IPS-NIHi7 (cell line): ENCODE measurements around the gene FRMD4A.
A peak's percentile ranks its signal among the peaks of the same experiment; 100 is the strongest.

Experiments used
- DNase-seq: peaks from one replicate; pipeline ENCODE4 v3.0.0; 2012; ENCODE audit warnings: mixed read lengths; ENCODE audit errors: extremely low spot score

Gene FRMD4A

DNA sequence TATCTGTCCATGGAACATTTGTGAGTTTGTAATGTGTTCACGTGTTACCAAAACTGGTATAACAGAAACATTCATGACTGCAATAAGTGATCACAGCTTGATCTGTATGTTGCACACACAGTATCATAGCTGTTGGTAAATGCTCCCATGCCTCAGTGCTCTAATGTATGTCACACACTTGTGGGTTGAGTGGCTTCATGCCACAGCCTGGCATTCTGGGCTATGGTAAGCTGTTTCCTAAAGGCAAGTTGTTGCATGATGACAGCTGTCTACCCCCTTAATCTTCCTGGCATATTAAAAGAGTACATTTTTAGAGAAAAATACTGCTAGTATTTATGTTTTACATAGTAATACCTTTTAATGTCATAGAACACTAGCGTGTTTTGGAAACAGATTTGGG, 708.8 kb downstream of the FRMD4A start:
- DNase-seq: no peak

DNA sequence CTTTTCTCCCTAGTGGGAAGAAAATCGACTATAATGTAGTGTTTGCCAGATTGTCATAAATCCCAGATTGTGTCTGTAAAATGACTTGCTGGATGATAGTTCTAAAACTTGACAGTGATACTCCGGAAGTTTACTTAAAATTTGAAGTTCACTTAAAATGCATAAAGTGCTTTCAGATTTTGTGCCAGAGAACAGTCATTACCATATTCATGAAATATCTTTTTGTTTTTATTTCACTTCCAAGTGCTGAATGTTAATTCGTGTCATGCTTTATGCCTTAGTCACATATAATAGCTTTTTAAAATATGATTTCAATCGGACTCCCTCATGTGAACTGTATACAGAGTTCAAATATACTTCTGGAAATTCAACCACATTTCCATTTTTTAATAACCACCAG, 713.6 kb downstream of the FRMD4A start:
- no peak for DNase-seq

DNA sequence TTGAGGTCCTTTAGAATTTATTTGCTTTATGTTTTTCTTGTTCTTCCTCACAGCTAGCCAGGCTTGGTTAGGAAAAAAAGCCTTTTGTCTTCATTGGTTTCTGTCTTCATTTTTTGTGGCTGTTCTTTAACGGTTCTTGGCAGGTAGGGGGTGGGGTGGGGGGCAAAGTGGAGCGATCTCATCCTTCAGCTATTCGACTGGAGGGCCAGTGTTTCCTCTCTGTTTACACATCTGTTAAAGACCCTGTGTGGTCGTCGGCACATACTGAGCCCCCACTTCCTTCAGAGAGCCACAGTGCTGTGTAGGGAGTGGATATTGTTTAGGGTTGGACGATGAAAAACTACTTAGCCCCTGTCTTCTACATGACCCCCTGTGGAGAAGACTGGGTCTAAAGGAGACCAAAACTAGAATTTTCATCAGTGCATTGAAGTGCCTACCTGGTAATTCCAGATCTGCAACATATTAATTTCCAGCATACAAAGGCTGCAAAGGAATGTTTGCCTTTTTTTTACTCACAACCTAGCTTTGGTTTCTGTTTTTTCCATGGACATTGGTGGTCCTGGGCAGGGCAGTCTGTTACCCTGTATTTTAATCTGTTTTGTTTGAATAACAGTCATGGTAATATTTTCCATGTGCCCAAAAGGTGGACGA, 714.9 kb downstream of the FRMD4A start:
- peak; percentile 65 for DNase-seq

DNA sequence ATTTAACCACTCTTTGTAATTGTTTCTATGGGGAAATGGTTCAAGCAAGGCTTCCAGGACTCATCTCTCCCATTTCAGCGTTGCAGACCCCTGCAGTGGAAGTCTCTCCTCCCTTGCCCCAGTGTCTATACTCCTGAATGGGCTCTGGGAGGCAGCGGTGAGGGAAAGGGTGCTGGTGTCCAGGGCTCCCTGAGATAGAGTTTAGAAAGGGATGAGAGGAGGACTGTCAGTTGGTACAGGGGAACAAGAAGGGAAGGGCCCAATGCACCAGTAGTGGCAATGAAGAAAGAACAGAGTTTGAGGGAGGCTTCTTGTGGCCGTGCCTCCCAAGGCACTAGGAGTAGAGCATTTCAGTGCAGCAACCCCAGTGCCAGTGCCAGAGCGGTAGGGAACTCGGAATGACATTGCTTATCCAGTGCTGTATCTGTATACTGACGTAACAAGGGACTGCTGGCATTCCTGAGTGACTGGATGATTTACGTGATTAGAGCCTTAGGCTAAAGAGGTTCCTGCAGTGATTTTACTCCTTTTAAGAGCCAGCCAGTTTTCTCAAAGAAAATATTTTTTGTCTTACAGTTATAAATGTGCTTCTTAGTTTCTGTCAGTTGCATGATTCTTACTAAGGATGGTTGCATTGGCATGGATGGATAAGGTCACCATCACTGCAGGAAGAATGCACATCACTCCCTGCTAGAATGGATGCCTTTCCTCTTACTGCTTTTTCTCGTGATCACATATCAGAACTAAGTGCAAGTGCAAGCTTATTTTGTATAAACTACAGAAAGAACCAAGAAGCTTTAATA, 716.0 kb downstream of the FRMD4A start:
- DNase-seq: peak; percentile 52

DNA sequence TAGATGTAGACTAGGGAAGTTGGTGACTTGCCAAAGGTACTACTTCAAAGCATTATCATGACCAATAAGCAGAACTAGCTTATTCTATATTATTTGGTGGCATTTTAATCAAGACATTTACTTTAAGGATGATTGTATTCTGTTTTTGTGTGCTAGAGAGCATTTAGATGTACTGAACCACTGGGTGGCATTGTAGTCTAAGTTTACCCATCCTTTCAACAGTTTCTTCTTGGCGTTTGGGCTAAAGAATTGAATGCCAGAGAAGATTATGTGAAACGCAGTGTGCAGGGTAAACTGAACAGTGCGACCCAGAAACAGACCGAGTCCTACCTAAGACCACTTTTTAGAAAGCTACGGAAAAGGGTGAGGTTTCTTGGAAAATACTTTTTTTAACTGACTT, 717.2 kb downstream of the FRMD4A start:
- DNase-seq: peak; percentile 26

DNA sequence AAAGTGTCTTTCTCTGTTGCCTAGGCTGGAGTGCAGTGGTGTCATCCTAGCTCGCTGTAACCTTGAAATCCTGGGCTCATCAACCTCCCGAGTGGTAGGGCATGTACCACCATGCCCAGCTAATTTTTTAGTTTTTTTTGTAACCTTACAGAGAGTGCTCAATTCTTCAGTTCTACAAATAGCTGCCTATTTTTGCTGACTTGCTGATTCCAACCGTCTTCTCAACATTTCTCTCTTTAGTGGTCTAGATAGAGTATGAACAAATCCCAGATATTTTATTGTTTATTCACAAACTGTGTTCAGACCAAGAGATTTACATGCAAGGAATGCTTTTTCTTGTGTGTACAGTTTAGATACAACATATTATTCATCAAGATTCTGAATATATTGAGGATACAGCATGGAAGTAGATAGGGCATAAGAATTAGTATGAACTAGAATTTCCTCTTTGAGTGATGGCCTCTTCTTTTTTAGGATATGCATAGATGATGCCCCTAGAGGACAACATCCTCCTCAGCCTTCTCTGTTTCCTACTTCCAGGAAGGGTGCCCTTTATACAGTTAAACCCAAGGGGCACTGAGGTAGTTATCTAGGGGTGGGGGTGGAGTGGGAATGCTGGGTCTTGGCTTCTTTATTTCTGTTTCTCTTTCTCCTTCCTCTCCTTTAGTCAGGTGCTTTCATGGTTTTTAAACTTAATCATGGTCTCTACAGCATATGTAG, 717.9 kb downstream of the FRMD4A start:
- DNase-seq: no peak

DNA sequence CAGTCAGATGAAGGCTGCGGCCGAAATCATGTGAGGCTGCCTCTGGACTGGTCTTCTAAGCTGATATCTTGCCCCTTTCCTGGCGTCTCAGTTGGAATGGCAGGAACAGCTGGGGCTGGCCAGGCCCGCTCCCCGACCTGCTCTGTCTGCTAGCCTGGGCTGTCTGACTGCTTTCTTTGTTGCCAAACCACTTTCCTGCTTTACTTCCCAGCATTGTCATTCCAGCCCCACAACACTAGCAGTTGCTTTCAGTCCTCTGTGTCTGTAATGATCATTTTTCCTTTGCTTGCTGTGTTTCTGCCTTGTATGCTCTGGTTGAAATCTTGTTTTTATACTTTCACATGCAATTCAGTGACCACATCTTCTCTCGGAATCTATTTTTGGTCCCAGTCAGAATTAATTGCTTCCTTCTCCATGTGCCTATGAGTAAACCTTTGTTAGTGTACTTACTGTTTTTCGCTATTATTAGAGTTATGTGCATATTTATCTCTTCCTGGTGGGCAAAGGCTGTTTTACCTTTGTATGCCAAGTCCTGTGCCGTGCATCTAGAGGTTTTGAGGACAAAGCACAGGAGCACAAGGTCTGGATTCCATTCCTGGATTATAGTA, 722.4 kb downstream of the FRMD4A start:
- DNase-seq: peak; percentile 21

DNA sequence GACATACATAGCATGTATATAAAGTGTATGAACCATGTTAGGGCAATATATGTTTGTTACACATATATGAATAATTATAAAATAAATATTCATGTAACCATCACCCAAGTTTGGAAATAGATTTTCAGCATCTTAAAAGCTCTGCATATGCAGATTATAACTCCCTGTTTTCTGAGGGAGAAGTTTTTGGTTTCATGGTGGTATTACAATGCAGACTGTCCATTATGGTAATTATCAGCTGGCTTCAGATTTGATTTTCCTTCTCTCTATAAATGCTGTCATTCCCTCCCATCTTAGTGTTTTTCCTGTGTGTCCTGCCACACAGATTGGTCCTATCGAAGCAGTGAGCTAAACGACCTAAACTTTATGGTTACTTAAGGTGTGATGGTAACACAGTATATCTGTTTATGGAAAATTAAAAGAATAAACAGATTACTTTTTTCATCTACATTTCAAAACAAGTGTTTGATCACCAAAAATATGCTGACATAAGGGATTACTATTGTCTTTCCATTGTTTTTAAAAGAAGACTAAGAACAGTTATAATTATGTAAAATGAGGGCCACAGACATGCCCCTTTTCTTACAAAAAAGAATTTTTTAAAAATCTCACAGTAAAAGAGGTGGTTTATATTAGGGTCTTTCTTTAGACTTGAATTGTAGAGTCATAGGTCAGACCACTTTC, 726.2 kb downstream of the FRMD4A start:
- no peak for DNase-seq

DNA sequence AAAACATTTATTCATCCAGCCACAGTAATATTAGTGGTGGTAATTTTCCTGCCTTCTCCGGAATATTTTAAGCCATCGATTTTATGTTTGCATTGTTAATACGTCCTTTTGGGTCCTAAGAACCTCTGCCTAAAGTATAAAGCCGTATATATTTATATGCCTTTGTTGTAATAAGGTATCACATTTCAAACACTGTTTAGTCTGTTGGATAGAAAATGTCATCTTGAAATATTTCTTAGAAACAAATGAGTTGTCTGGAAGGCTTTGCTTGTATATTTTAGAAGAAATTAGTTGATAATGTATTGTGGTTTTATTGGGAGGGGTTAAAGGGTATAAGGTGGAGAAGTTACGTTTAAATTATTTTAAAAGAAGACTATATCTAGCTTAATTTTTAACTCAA, 732.8 kb downstream of the FRMD4A start:
- DNase-seq: no peak

DNA sequence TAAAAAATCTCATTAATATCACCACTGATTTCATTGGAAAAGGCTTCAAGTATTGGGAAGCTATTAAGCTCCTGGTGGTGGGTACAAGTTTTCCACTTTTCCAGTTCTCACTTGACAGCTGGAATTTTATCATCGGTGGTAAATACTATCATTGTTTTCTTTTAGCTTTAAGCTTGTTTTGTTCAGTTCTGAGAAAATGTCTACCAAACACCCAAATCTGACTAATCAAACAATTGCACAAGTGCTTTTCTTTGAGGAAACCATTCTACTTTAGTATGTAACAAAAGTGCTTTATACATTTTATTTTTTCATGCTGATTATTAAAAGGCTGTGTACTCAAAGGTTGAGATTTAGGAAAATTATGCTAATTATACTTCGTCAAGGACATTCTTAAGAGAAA, 736.1 kb downstream of the FRMD4A start:
- no peak for DNase-seq
